Activated naive CD4-positive, alpha-beta T cell treated with anti-CD3 and anti-CD28 coated beads, Interleukin-2, amount 10 ng/mL, durations not matched to agents 7 days and 5 days (primary cell): ENCODE measurements around the gene DCLK2.
"Not testable (repeated sequence)": the region's sequence is repeated elsewhere in the genome, so short reads cannot be mapped to it uniquely, and the experiment has no call there.

ENCODE experiments used
- CTCF ChIA-PET: fragments of 350-600 bp; sonication (Branson Sonifier 250); formaldehyde crosslinking; loops from one replicate; lab custom pipeline; 2021; ENCODE audit warnings: antibody characterized with exemption; lab: Charles Lee
- DNase-seq: peaks from one replicate; pipeline ENCODE4 v3.0.0-alpha.2; 2020
- H3K27ac Mint-ChIP-seq: one replicate; pipeline ENCODE4 v1.8.0; 2021; ENCODE audit warnings: mild to moderate bottlenecking, moderate library complexity, mixed read lengths
- H3K27me3 Mint-ChIP-seq: one replicate; pipeline ENCODE4 v1.8.0; 2021; ENCODE audit warnings: mild to moderate bottlenecking, mixed read lengths
- H3K36me3 Mint-ChIP-seq: one replicate; pipeline ENCODE4 v1.8.0; 2021; ENCODE audit warnings: mixed read lengths
- H3K4me1 Mint-ChIP-seq: one replicate; pipeline ENCODE4 v1.8.0; 2021; ENCODE audit warnings: mixed read lengths
- H3K4me3 Mint-ChIP-seq: one replicate; pipeline ENCODE4 v1.8.0; 2021; ENCODE audit warnings: mild to moderate bottlenecking, moderate library complexity, mixed read lengths
- H3K9me3 Mint-ChIP-seq: one replicate; pipeline ENCODE4 v1.8.0; 2021; ENCODE audit warnings: mixed read lengths

Gene DCLK2

DNA sequence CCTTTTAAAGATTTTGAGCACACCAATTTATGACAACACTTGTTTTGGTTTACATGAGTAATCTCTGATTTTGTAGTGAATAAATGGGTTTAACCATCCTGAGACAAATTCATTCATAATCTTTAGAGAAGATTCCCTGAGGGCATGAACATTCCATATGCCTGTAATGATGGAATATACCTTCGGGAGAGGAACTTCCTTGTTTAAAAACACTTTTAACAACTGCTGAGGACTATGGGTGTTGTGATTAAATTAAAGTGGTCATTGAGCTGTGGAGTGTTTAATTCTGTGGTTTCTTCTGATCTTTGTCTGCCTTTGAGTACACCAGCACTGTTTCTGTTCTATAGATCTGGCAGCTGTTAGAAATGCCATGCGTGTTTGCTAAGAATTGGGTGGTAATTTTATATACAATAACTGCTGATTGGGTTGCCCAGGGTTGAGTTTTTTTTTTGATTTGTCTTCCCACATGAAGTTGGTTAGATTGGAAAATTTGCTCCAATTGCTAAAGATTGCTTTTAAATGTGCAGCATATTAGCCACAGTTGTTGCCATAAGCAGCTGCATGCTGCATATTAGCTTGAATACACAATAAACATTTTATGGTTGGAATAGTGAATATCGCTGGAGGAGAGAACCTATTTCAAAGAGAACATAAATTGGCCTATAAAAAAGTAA lies 86.8 kb downstream of the DCLK2 start:
- DNase-seq = no peak
- H3K27me3 Mint-ChIP-seq = no peaks in the 10 kb centered on the region
- H3K27ac Mint-ChIP-seq = no peak overlapping the region
- no peaks in the 10 kb centered on the region for H3K4me1 Mint-ChIP-seq
- CTCF ChIA-PET = no interaction called here
- H3K4me3 Mint-ChIP-seq = no peak overlapping the region
- H3K9me3 Mint-ChIP-seq = no peaks in the 10 kb centered on the region
- no peaks in the 10 kb centered on the region for H3K36me3 Mint-ChIP-seq

DNA sequence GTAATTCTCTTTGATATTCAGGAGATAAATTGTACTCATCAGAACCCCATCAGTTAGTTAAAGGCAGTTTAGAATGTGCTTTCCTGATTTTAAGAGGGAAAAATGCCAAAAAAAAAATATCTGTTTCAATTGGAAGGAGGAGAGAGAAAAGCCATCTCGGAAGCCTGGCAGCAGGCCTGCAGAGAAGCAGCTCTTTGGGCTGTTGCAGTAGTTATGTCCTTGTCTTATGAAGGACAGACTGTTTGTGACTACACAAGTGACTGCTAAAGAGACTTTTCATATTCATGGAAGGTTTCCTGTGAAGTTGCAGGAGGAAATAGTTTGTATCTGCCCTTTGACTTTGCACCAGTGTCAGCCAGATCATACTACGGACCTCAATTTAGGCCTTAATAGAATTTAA lies 88.8 kb downstream of the DCLK2 start:
- Mint-ChIP-seq H3K4me1 (no peaks in the 10 kb centered on the region), H3K27me3 (no peaks in the 10 kb centered on the region), H3K9me3 (no peaks in the 10 kb centered on the region), H3K36me3 (no peaks in the 10 kb centered on the region), H3K27ac (no peak overlapping the region), H3K4me3 (no peak overlapping the region)
- no peak for DNase-seq
- CTCF ChIA-PET = no interaction called here

DNA sequence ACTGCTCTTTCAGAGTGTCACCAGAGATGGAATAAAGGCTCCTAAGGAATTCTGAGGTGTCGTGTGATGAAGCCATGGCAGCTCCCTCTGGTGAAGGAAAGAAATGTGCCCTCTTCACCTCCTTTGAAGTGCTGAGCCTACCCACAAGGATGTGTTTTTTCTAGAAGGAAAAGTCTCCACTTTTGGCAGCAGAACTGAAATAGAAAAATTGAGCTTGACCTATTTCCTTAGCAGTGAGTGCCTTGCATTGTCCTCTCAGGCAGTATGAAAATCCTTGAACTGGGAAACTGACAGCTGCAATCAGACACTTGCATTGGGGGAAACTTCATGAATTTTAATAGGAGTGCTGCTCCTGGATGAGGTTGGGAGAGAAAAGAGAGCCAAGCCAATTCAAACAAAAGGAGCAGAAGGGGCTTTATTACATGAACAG lies 95.2 kb downstream of the DCLK2 start:
- CTCF ChIA-PET = no interaction called here
- Mint-ChIP-seq H3K36me3 (no peaks in the 10 kb centered on the region), H3K4me1 (no peaks in the 10 kb centered on the region), H3K27ac (no peak overlapping the region), H3K27me3 (no peaks in the 10 kb centered on the region), H3K4me3 (no peak overlapping the region), H3K9me3 (no peaks in the 10 kb centered on the region)
- DNase-seq = no peak

DNA sequence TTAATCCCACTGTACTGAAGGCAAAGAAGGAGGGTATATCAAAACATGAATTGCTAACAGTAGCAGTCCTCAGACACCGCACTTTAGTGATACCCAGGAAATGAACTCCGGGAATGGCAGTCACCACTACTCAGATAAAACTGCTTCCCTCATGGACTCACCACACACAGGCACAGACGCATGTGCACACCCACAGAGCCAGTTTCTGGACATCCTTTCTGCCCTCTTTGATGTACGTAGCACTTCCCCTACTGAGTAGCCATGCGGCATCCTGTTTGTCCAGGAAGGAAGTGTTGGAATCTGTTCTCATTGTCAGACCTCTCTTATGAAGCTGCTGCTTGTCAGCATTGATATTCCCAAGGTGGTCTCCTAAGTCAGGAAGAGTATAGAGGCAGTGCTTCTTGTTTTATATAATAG lies 95.7 kb downstream of the DCLK2 start:
- DNase-seq = no peak
- Mint-ChIP-seq H3K27me3 (no peaks in the 10 kb centered on the region), H3K9me3 (no peaks in the 10 kb centered on the region), H3K36me3 (no peaks in the 10 kb centered on the region), H3K27ac (no peak overlapping the region), H3K4me1 (no peaks in the 10 kb centered on the region), H3K4me3 (no peak overlapping the region)
- CTCF ChIA-PET = no interaction called here

DNA sequence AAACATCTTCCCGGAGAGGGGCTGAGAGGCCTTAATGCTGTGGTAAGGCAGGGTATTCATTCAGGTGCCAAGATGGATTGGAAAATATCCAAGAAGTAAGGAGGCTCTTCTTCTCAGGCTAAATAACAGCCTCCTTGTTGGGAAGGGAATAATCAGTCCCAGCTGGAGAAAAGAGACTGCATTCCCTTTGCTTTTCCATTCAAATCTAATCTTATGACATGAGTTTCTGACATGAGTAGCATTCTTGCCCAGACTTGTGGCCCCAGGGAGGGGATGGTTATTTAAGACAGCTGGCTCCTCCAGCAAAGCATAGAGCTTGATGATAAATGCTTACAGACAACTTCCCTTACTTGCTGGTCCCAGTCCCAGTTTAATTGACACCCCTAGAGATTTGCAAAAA lies 98.3 kb downstream of the DCLK2 start:
- no peak overlapping the region for H3K4me3 Mint-ChIP-seq
- H3K36me3 Mint-ChIP-seq = no peaks in the 10 kb centered on the region
- H3K27ac Mint-ChIP-seq = no peak overlapping the region
- H3K27me3 Mint-ChIP-seq = peaks cover 4% of the 10 kb centered on the region
- H3K9me3 Mint-ChIP-seq = no peaks in the 10 kb centered on the region
- H3K4me1 Mint-ChIP-seq = no peaks in the 10 kb centered on the region
- no peak for DNase-seq
- CTCF ChIA-PET = interaction anchor here (0.8 kb wide), 1 partner anchor 37 kb away, joined by 3 read pairs; no protein-coding TSS in a partner anchor

DNA sequence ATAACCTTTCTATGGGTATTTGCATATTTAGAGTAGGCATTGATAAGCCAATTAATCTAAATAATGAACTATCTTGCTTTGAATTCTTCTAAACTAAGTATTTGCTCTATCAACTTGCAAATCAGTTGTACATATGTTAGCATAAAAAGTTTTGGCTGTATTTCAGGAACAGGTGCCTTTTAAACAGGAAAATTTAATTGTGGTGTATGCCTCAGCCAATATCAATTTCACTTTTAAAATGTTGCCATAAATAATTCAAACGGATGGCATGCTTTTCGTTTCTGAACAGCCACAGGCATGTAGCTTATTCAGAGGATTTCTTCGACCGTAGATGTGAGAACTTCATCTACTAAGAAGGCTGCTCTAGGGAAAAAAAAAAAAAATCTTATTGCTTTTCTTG lies 99.9 kb downstream of the DCLK2 start:
- DNase-seq = no peak
- CTCF ChIA-PET = no interaction called here
- H3K36me3 Mint-ChIP-seq = no peaks in the 10 kb centered on the region
- no peak overlapping the region for H3K27ac Mint-ChIP-seq
- H3K27me3 Mint-ChIP-seq = peaks cover 4% of the 10 kb centered on the region
- H3K4me3 Mint-ChIP-seq = no peak overlapping the region
- H3K9me3 Mint-ChIP-seq = no peaks in the 10 kb centered on the region
- H3K4me1 Mint-ChIP-seq = no peaks in the 10 kb centered on the region

DNA sequence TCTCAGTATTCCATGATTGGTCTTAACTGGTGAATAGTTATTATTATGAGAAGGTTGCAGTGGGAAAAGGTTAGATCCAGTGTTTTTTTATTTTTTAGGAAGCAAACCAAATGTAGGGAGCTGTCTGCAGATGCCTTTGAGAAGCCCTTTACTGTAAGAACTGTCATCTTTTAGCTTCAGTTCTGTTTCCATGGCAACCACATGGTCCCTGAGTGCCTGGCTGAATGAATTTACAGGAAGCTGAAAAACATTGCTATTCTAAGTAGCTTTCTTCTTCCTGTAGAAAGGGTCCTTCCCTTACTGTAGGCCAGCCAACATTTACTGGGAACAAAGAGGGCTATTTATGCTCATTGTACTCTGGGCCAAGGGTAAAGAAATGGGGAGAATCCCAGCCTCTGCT lies 103.3 kb downstream of the DCLK2 start:
- H3K9me3 Mint-ChIP-seq = no peaks in the 10 kb centered on the region
- H3K27ac Mint-ChIP-seq = no peak overlapping the region
- H3K27me3 Mint-ChIP-seq = peaks cover 4% of the 10 kb centered on the region
- no peaks in the 10 kb centered on the region for H3K36me3 Mint-ChIP-seq
- CTCF ChIA-PET = no interaction called here
- H3K4me3 Mint-ChIP-seq = no peak overlapping the region
- no peak for DNase-seq
- H3K4me1 Mint-ChIP-seq = no peaks in the 10 kb centered on the region

DNA sequence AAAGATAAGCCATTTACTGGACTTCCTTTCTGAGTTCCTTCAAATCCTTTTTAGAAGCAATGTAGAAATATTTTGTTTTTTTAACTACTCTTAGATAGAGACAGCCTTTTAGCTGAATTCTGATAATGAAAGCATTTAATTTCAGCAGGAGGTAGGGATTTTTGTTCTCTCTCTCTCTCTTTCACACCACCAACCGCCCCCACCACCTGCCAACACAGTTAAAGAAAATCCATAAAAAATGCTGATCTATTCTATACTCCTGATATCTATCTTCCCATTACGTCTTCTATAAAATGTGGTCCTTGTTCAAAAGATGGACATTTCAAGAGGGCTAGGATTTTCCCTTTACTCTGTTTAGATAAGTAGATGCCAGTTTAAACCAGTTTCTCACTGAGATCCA lies 104.5 kb downstream of the DCLK2 start:
- CTCF ChIA-PET = no interaction called here
- Mint-ChIP-seq H3K9me3 (no peaks in the 10 kb centered on the region), H3K4me1 (no peaks in the 10 kb centered on the region)

DNA sequence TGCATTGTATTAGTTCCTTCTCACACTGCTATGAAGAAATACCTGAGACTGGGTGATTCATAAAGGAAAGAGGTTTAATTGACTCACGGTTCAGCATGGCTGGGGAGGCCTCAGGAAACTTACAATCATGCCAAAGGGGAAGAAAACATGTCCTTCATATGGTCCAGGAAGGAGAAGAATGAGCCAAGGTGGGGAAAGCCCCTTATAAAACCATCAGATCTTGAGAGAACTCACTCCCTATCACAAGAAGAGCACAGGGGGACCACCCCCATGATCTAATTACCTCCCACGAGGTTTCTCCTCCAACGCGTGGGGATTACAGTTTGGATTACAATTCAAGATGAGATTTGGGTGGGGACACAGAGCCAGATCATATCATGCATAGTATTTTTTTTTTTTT lies 106.8 kb downstream of the DCLK2 start:
- CTCF ChIA-PET, H3K36me3 Mint-ChIP-seq, H3K27ac Mint-ChIP-seq, H3K9me3 Mint-ChIP-seq, H3K4me1 Mint-ChIP-seq, H3K27me3 Mint-ChIP-seq, H3K4me3 Mint-ChIP-seq, DNase-seq: not testable (repeated sequence)

More for the DNA sequence above, 104.5 kb downstream of the DCLK2 start:
- no peak for DNase-seq
- no peak overlapping the region for H3K4me3 Mint-ChIP-seq
- H3K27ac Mint-ChIP-seq = no peak overlapping the region
- H3K27me3 Mint-ChIP-seq = peaks cover 4% of the 10 kb centered on the region
- no peaks in the 10 kb centered on the region for H3K36me3 Mint-ChIP-seq

DNA sequence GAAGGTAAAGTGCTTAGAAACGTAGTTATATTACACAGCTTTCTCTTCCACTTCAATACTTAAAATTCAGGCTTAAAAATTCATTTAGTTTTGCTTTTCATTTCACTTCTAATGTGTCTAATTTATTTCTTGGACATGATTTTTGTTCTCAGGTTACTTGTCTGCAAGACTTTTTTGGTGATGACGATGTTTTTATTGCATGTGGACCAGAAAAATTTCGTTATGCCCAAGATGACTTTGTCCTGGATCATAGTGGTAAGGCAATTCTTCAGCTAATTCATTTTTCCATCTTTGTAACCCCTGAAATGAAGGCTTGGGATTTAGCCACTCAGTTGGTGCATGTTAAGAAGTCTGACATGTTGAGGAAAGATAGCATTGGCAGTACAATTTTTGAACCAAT lies 114.7 kb downstream of the DCLK2 start:
- CTCF ChIA-PET = no interaction called here
- H3K4me3 Mint-ChIP-seq = no peak overlapping the region

DNA sequence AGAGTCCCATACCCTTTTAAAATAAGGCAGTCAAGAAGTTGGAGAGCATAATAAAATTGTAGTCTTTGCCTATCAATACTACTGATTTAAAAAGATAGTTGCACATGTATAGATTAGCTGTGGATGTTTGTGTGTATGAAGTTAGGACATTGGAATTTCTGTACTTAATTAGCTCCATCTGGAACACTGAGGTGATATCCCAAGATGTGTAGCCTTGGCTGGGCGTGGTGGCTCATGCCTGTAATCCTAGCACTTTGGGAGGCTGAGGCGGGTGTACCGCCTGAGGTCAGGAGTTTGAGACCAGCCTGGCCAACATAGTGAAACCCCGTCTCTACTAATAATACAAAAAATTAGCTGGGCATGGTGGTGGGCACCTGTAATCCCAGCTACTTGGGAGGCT lies 119.0 kb downstream of the DCLK2 start:
- H3K4me3 Mint-ChIP-seq, H3K36me3 Mint-ChIP-seq, DNase-seq, CTCF ChIA-PET, H3K27me3 Mint-ChIP-seq, H3K27ac Mint-ChIP-seq, H3K4me1 Mint-ChIP-seq, H3K9me3 Mint-ChIP-seq: not testable (repeated sequence)

More for the DNA sequence above, 114.7 kb downstream of the DCLK2 start:
- no peaks in the 10 kb centered on the region for H3K27me3 Mint-ChIP-seq
- H3K27ac Mint-ChIP-seq = no peak overlapping the region
- H3K4me1 Mint-ChIP-seq = no peaks in the 10 kb centered on the region
- no peaks in the 10 kb centered on the region for H3K36me3 Mint-ChIP-seq
- H3K9me3 Mint-ChIP-seq = no peaks in the 10 kb centered on the region
- DNase-seq = no peak

DNA sequence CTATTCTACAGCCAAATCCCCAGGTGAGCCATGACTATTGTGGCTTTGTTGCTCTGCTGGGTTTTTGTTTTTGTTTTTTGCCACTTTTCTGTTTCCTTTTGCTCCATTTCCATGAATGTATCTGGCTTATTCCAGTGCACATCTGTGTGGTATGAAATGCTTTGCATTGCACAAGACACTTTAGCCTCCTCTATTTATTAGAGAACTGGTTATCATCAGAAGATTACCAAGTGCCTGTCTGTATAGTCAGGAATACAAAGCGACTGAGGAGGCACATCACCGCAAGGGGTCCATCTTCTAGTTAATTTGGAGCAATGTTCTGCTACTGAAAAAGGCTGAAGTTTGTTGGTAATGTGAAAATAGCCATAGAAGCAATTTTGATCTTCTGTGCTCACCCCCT lies 120.8 kb downstream of the DCLK2 start:
- peaks cover 9% of the 10 kb centered on the region for H3K27me3 Mint-ChIP-seq

DNA sequence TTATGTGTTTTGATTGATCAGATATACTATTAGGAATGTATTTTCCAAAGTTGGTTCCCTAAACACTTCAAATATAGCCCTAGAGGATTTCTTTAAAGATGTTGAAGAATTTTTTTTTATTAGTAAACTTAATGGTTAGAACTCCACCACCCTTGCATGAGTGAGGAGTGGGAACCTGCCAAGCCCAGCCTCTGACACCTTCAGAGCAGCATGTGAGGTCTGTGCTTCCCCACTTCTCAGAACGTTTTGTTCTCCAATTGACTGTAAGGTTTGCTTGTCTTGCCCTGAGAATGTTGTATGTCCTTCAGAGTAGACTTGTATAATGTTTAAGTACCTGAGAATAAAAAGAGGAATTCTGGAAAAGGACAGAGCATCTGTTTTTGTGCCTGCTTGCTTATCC lies 126.8 kb downstream of the DCLK2 start:
- no peak for DNase-seq
- H3K9me3 Mint-ChIP-seq = no peaks in the 10 kb centered on the region
- no peaks in the 10 kb centered on the region for H3K4me1 Mint-ChIP-seq
- no peak overlapping the region for H3K27ac Mint-ChIP-seq
- H3K27me3 Mint-ChIP-seq = peaks cover 13% of the 10 kb centered on the region
- no peaks in the 10 kb centered on the region for H3K36me3 Mint-ChIP-seq
- no peak overlapping the region for H3K4me3 Mint-ChIP-seq
- CTCF ChIA-PET = no interaction called here

More for the DNA sequence above, 120.8 kb downstream of the DCLK2 start:
- no peaks in the 10 kb centered on the region for H3K4me1 Mint-ChIP-seq
- no peaks in the 10 kb centered on the region for H3K9me3 Mint-ChIP-seq
- CTCF ChIA-PET = interaction anchor here (1.8 kb wide), 1 partner anchor 10 kb away, joined by 5 read pairs; no protein-coding TSS in a partner anchor
- no peak for DNase-seq
- no peak overlapping the region for H3K27ac Mint-ChIP-seq
- no peaks in the 10 kb centered on the region for H3K36me3 Mint-ChIP-seq
- no peak overlapping the region for H3K4me3 Mint-ChIP-seq

DNA sequence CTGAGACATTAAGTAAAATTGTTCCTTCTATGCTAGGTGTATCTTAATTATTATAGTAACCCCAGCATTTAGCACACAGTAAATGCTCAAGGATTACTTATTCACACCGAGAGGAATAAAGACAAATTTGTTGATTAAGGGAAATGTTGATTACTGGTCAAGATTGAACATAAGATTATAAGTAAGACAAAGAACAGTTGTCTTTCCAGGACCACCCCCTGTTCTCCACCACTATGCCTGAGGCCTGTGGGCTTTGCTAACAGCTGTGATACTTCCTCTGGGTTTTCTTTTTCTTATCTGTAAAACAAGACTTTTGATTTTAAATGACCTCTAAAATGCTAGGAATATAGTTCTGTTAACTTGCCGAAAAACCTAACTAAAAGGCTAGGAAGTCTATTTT lies 128.0 kb downstream of the DCLK2 start:
- Mint-ChIP-seq H3K9me3 (no peaks in the 10 kb centered on the region), H3K36me3 (no peaks in the 10 kb centered on the region), H3K4me1 (no peaks in the 10 kb centered on the region), H3K27ac (no peak overlapping the region), H3K27me3 (peaks cover 9% of the 10 kb centered on the region), H3K4me3 (no peak overlapping the region)
- no peak for DNase-seq
- CTCF ChIA-PET = no interaction called here

DNA sequence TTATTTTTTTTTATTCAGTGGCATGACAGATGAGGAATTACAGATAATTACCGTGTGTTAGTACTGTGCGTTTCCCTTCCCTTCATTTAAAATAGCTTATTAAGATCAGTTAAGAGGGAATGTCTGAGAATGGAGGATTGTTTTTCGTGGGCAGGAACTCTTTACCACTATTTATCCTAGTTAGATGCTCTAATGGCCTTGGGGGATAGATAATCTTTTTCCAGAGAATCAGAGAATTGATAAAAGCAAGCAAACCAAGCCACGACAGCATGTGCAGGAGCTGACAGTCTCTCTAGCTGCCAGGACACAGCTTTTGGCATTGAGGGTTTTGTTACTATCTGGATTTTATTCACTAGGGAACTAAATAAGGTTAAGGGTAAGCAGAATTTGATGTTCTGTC lies 128.7 kb downstream of the DCLK2 start:
- DNase-seq = no peak
- Mint-ChIP-seq H3K4me3 (no peak overlapping the region), H3K4me1 (no peaks in the 10 kb centered on the region), H3K36me3 (no peaks in the 10 kb centered on the region), H3K9me3 (no peaks in the 10 kb centered on the region), H3K27me3 (peaks cover 8% of the 10 kb centered on the region), H3K27ac (no peak overlapping the region)
- CTCF ChIA-PET = no interaction called here
